Neural cell (in vitro differentiated cells): ENCODE results near the gene SUN1. TPM values are rescaled to one million over a fixed set of nuclear protein-coding genes. Genes with fewer than 3 reads are reported as not detected.

ENCODE experiments used
- H2AFZ ChIP-seq: fragments of 200-600, 300-800 bp; sonication (generic), shearing (Covaris generic); 2 replicates; pipeline ENCODE4 v1.6.0; 2014; ENCODE audit warnings: low read depth, mild to moderate bottlenecking, antibody characterized with exemption, low read length, moderate library complexity
- H3F3A ChIP-seq: fragments of 200-600 bp; shearing (Covaris generic); 2 replicates; pipeline ENCODE4 v1.6.1; 2016; ENCODE audit warnings: mild to moderate bottlenecking, moderate library complexity, mixed read lengths, antibody characterized with exemption, low read length; ENCODE audit not compliant: insufficient read depth, poor library complexity, severe bottlenecking
- H3K27ac ChIP-seq: fragments of 200-600, 300-800 bp; sonication (generic), shearing (Covaris generic); 2 replicates; pipeline ENCODE4 v1.5.1; 2014; ENCODE audit warnings: mild to moderate bottlenecking, low read length, moderate library complexity
- H3K27me3 ChIP-seq: fragments of 300-800, 200-600 bp; sonication (generic), shearing (Covaris generic); 2 replicates; pipeline ENCODE4 v1.6.0; 2014; ENCODE audit warnings: mild to moderate bottlenecking, low read depth, low read length, moderate library complexity; ENCODE audit not compliant: insufficient read depth
- H3K36me3 ChIP-seq: fragments of 300-800, 200-600 bp; sonication (generic), shearing (Covaris generic); 2 replicates; pipeline ENCODE4 v1.5.1; 2014; ENCODE audit warnings: mild to moderate bottlenecking, antibody characterized with exemption, low read length, moderate library complexity; ENCODE audit not compliant: insufficient read depth
- H3K4me2 ChIP-seq: fragments of 300-800, 200-600 bp; sonication (generic), shearing (Covaris generic); 2 replicates; pipeline ENCODE4 v1.6.0; 2014; ENCODE audit warnings: mild to moderate bottlenecking, low read length
- H3K4me3 ChIP-seq: fragments of 300-800, 200-600 bp; sonication (generic), shearing (Covaris generic); 2 replicates; pipeline ENCODE4 v1.5.1; 2014; ENCODE audit warnings: mild to moderate bottlenecking, low read length, moderate library complexity
- H3K79me2 ChIP-seq: fragments of 200-600 bp; shearing (Covaris generic); replicated peaks from 2 replicates; pipeline ENCODE4 v1.6.0; 2014; ENCODE audit warnings: mild to moderate bottlenecking, low read length, moderate library complexity; ENCODE audit not compliant: insufficient read depth
- H3K9ac ChIP-seq: fragments of 300-800, 200-600 bp; sonication (generic), shearing (Covaris generic); 2 replicates; pipeline ENCODE4 v1.6.1; 2016; ENCODE audit warnings: mild to moderate bottlenecking, low read length, mixed read lengths
- H3K9me2 ChIP-seq: fragments of 200-600 bp; shearing (Covaris generic); 2 replicates; pipeline ENCODE4 v1.6.1; 2016; ENCODE audit warnings: mild to moderate bottlenecking, low read length, mixed read lengths; ENCODE audit not compliant: insufficient read depth
- H3K9me3 ChIP-seq: fragments of 200-600, 300-800 bp; sonication (generic), shearing (Covaris generic); 2 replicates; pipeline ENCODE4 v1.6.1; 2016; ENCODE audit warnings: mild to moderate bottlenecking, mixed run types, low read length, moderate library complexity, mixed read lengths
- H4K20me1 ChIP-seq: fragments of 200-600 bp; shearing (Covaris generic); 2 replicates; pipeline ENCODE4 v1.6.1; 2016; ENCODE audit warnings: mild to moderate bottlenecking, mixed run types; ENCODE audit not compliant: insufficient read depth
- EP300 ChIP-seq: fragments of 450-650 bp; conservative IDR thresholded peaks from 2 replicates; pipeline ENCODE4 v1.6.1; 2014; ENCODE audit warnings: antibody characterized with exemption, mild to moderate bottlenecking, moderate library complexity; ENCODE audit not compliant: poor library complexity, severe bottlenecking
- EZH2 ChIP-seq: fragments of 200-600, 300-800 bp; shearing (Covaris generic), sonication (generic); IDR thresholded peaks from 2 replicates; pipeline ENCODE4 v1.6.1; 2014; ENCODE audit warnings: antibody characterized with exemption, low read length, borderline replicate concordance, mild to moderate bottlenecking; ENCODE audit not compliant: insufficient read depth, poor library complexity, severe bottlenecking
- MXI1 ChIP-seq: fragments of 450-650 bp; conservative IDR thresholded peaks from 2 replicates; pipeline ENCODE4 v1.6.1; 2014; ENCODE audit warnings: antibody characterized with exemption, mild to moderate bottlenecking; ENCODE audit not compliant: poor library complexity, severe bottlenecking
- POLR2AphosphoS5 ChIP-seq: IDR thresholded peaks from 2 replicates; pipeline ENCODE4 v1.6.1; 2012
- RAD21 ChIP-seq: fragments of 450-650 bp; conservative IDR thresholded peaks from 2 replicates; pipeline ENCODE4 v1.6.1; 2014; ENCODE audit warnings: antibody characterized with exemption, mild to moderate bottlenecking, moderate library complexity
- SMC3 ChIP-seq: fragments of 450-650 bp; conservative IDR thresholded peaks from 2 replicates; pipeline ENCODE4 v1.6.1; 2014; ENCODE audit warnings: antibody characterized with exemption, mild to moderate bottlenecking, moderate library complexity; ENCODE audit not compliant: poor library complexity
- TAF1 ChIP-seq: IDR thresholded peaks from 2 replicates; pipeline ENCODE4 v1.6.1; 2012; ENCODE audit warnings: low read depth
- polyA plus RNA-seq: library from polyadenylated mRNA; depleted of rRNA; stranded (reverse); fragments of >200 nt; gene quantifications from 2 replicates; pipeline ENCODE4 v1.2.3, GENCODE V29; 2014
- TF ChIP-seq, protein P1 (sequence below): IDR thresholded peaks from 2 replicates; pipeline ENCODE4 v1.6.1; 2012; ENCODE audit warnings: borderline replicate concordance
- TF ChIP-seq, protein P2 (sequence below): fragments of 450-650 bp; IDR thresholded peaks from 2 replicates; pipeline ENCODE4 v1.5.1; 2014; ENCODE audit warnings: antibody characterized with exemption, mild to moderate bottlenecking, moderate library complexity; ENCODE audit not compliant: poor library complexity, severe bottlenecking

SUN1 gene
- polyA plus RNA-seq, 1 donor from 2014 or later = 309 TPM

DNA sequence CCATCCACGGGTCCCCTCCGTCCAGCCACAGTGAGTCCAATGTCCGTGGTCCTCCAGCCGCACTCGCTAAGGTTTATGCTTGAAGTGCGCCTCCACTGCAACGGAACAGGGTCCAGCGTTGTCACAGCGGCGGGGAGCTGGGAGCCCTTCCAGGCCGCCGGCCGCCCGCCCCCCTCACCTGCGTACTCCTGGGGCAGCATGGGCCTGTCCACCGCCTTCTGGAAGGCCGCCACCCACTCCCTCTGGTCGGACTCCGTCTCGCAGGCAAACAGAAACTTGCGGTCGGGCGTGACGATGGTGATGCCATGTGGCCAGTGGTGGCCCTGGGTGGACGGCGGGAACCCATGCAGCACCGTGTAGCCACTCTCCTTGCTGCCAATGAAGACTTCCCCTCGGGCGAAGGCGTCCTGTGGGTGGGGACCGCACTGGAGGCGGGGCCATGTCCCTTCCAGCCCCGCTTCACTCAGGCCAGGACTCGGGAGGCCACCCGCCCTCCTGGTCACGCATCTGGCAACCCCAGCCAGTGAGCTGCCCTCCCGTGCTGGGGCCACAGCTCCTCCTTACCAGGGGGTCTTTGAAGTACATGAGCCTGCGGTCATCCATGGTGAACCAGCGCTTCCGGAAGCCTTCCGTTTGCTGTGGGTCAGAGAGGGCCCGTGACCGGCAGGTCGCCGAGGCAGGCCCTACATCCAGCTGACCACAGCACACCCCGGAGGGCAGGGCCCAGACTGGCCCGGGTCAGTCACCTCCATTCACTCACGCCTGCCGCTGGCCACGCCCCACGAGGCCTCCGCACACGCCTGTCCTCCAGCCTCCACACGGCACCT, 66.8 kb downstream of the SUN1 start:
- H4K20me1 ChIP-seq = no peaks in the 10 kb centered on the region
- H3K36me3 ChIP-seq = no peaks in the 10 kb centered on the region
- H3K4me3 ChIP-seq = no peak overlapping the region
- H2AFZ ChIP-seq = no peak overlapping the region
- H3K9me3 ChIP-seq = no peaks in the 10 kb centered on the region
- no peaks in the 10 kb centered on the region for H3K27me3 ChIP-seq
- H3K27ac ChIP-seq = no peak overlapping the region
- H3F3A ChIP-seq = no peaks in the 10 kb centered on the region
- H3K9me2 ChIP-seq = no peaks in the 10 kb centered on the region
- H3K4me2 ChIP-seq = no peak overlapping the region
- TF ChIP-seq, protein P1, sequence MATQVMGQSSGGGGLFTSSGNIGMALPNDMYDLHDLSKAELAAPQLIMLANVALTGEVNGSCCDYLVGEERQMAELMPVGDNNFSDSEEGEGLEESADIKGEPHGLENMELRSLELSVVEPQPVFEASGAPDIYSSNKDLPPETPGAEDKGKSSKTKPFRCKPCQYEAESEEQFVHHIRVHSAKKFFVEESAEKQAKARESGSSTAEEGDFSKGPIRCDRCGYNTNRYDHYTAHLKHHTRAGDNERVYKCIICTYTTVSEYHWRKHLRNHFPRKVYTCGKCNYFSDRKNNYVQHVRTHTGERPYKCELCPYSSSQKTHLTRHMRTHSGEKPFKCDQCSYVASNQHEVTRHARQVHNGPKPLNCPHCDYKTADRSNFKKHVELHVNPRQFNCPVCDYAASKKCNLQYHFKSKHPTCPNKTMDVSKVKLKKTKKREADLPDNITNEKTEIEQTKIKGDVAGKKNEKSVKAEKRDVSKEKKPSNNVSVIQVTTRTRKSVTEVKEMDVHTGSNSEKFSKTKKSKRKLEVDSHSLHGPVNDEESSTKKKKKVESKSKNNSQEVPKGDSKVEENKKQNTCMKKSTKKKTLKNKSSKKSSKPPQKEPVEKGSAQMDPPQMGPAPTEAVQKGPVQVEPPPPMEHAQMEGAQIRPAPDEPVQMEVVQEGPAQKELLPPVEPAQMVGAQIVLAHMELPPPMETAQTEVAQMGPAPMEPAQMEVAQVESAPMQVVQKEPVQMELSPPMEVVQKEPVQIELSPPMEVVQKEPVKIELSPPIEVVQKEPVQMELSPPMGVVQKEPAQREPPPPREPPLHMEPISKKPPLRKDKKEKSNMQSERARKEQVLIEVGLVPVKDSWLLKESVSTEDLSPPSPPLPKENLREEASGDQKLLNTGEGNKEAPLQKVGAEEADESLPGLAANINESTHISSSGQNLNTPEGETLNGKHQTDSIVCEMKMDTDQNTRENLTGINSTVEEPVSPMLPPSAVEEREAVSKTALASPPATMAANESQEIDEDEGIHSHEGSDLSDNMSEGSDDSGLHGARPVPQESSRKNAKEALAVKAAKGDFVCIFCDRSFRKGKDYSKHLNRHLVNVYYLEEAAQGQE = no peak
- TF ChIP-seq TAF1 (no peak), SMC3 (no peak), EP300 (no peak), RAD21 (no peak), POLR2AphosphoS5 (no peak)
- TF ChIP-seq, protein P2, sequence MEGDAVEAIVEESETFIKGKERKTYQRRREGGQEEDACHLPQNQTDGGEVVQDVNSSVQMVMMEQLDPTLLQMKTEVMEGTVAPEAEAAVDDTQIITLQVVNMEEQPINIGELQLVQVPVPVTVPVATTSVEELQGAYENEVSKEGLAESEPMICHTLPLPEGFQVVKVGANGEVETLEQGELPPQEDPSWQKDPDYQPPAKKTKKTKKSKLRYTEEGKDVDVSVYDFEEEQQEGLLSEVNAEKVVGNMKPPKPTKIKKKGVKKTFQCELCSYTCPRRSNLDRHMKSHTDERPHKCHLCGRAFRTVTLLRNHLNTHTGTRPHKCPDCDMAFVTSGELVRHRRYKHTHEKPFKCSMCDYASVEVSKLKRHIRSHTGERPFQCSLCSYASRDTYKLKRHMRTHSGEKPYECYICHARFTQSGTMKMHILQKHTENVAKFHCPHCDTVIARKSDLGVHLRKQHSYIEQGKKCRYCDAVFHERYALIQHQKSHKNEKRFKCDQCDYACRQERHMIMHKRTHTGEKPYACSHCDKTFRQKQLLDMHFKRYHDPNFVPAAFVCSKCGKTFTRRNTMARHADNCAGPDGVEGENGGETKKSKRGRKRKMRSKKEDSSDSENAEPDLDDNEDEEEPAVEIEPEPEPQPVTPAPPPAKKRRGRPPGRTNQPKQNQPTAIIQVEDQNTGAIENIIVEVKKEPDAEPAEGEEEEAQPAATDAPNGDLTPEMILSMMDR = no peak
- H3K9ac ChIP-seq = no peak overlapping the region
- H3K79me2 ChIP-seq = no peaks in the 10 kb centered on the region

DNA sequence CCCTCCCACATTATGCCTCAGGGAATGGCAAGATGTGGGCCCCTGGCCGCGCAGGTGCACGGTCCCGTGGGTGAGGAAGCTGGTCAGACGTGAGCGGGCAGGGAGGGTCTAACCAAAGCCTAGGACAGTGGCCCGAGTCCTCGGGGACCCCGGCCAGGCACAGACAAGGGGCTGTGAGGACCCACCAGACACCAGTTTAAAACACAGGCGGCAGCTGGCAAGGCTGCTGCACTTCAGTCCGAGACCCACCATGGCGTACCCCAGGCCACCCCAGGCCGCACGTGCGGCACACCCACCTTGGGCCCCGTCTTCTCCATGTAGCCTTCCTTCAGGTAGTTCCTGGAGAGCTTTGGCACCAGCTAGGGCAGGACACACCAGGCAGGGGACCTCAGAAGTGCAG, 67.5 kb downstream of the SUN1 start:
- no peaks in the 10 kb centered on the region for H3F3A ChIP-seq
- no peak overlapping the region for H2AFZ ChIP-seq
- H3K27ac ChIP-seq = no peak overlapping the region
- H3K9me3 ChIP-seq = no peaks in the 10 kb centered on the region
- H3K9me2 ChIP-seq = no peaks in the 10 kb centered on the region
- H3K4me2 ChIP-seq = no peak overlapping the region
- H3K4me3 ChIP-seq = no peak overlapping the region
- H3K36me3 ChIP-seq = no peaks in the 10 kb centered on the region
- no peak overlapping the region for H3K9ac ChIP-seq
- H3K79me2 ChIP-seq = no peaks in the 10 kb centered on the region
- no peaks in the 10 kb centered on the region for H4K20me1 ChIP-seq
- TF ChIP-seq POLR2AphosphoS5 = no peak
- no peak for TF ChIP-seq RAD21
- TF ChIP-seq, protein P1 = no peak
- TF ChIP-seq MXI1 = no peak
- no peak for TF ChIP-seq EZH2
- TF ChIP-seq SMC3 = no peak
- TF ChIP-seq TAF1 = no peak
- no peak for TF ChIP-seq EP300
- TF ChIP-seq, protein P2 = no peak
- H3K27me3 ChIP-seq = peaks cover 5% of the 10 kb centered on the region
